Brain pericyte (primary cell): ENCODE data around the gene ANKDD1A.
A peak's percentile ranks its signal among the peaks of the same experiment; 100 is the strongest.

ENCODE experiments used
- DNase-seq: peaks from one replicate; pipeline ENCODE4 v3.0.0-alpha.2; 2012; ENCODE audit warnings: low read depth, low spot score

ANKDD1A gene

GRCh38 chr15:64911311-64912186 lies at the start of gene ANKDD1A:
Gene ANKDD1A, plus strand, starts transcription at chr15:64911902. Its CDS starts 29 bp downstream, at chr15:64911931.
- DNase-seq: no peak

GRCh38 chr15:64861960-64862359 lies 49.7 kb upstream of the ANKDD1A start:
- DNase-seq: no peak

- DNase-seq: no peak
These were observed 49.3 kb upstream of the ANKDD1A start for GRCh38 chr15:64862408-64862807.

- DNase-seq: no peak
These were observed 47.6 kb upstream of the ANKDD1A start for GRCh38 chr15:64864068-64864467.

GRCh38 chr15:64865126-64865997 lies 46.3 kb upstream of the ANKDD1A start:
- DNase-seq: peak; percentile 52

- peak; percentile 82 for DNase-seq
These were observed 45.6 kb upstream of the ANKDD1A start for GRCh38 chr15:64865998-64866520.

GRCh38 chr15:64869501-64869900 lies 42.2 kb upstream of the ANKDD1A start:
- DNase-seq: no peak

- no peak for DNase-seq
These were observed 41.3 kb upstream of the ANKDD1A start for GRCh38 chr15:64870353-64870752.

GRCh38 chr15:64875641-64876223 lies 36.0 kb upstream of the ANKDD1A start:
- no peak for DNase-seq

- no peak for DNase-seq
These were observed 34.3 kb upstream of the ANKDD1A start for GRCh38 chr15:64877435-64877834.

GRCh38 chr15:64878705-64879104 lies 33.0 kb upstream of the ANKDD1A start:
- no peak for DNase-seq

GRCh38 chr15:64883100-64883581 lies 28.6 kb upstream of the ANKDD1A start:
- DNase-seq: no peak

GRCh38 chr15:64883997-64884511 lies 27.6 kb upstream of the ANKDD1A start:
- no peak for DNase-seq

- no peak for DNase-seq
These were observed 27.0 kb upstream of the ANKDD1A start for GRCh38 chr15:64884679-64885078.

GRCh38 chr15:64888336-64888735 lies 23.4 kb upstream of the ANKDD1A start:
- no peak for DNase-seq

- no peak for DNase-seq
These were observed 20.1 kb upstream of the ANKDD1A start for GRCh38 chr15:64891561-64891960.

- DNase-seq: no peak
These were observed 18.8 kb upstream of the ANKDD1A start for GRCh38 chr15:64892847-64893403.

GRCh38 chr15:64893481-64894394 lies 18.0 kb upstream of the ANKDD1A start:
- peak; percentile 77 for DNase-seq

GRCh38 chr15:64894395-64895056 lies 17.2 kb upstream of the ANKDD1A start:
- no peak for DNase-seq
